Left ventricle myocardium inferior (tissue), 1 donor: ENCODE data around the gene SOX9. TPM values are rescaled to one million over a fixed set of nuclear protein-coding genes. Genes with fewer than 3 reads are reported as not detected.
"Not testable (repeated sequence)": the region's sequence is repeated elsewhere in the genome, so short reads cannot be mapped to it uniquely, and the experiment has no call there.

Experiments
- DNase-seq: peaks from one replicate; pipeline ENCODE4 v3.0.0-alpha.2; 2020
- H3K27ac ChIP-seq: fragments of 200-600 bp; replicated peaks from 2 replicates; pipeline ENCODE4 v1.8.0; 2021
- H3K27me3 ChIP-seq: fragments of 200-600 bp; 2 replicates; pipeline ENCODE4 v1.8.0; 2021; ENCODE audit warnings: low read depth
- H3K36me3 ChIP-seq: fragments of 200-600 bp; 2 replicates; pipeline ENCODE4 v1.8.0; 2021
- H3K4me1 ChIP-seq: fragments of 200-600 bp; 2 replicates; pipeline ENCODE4 v1.8.0; 2021
- H3K4me3 ChIP-seq: fragments of 200-600 bp; 2 replicates; pipeline ENCODE4 v1.8.0; 2021; ENCODE audit warnings: mild to moderate bottlenecking, moderate library complexity
- H3K9me3 ChIP-seq: fragments of 200-600 bp; replicated peaks from 2 replicates; pipeline ENCODE4 v1.8.0; 2021
- CTCF ChIP-seq: fragments of 200-600 bp; IDR thresholded peaks from 2 replicates; pipeline ENCODE4 v1.8.0; 2021; ENCODE audit warnings: antibody characterized with exemption, mild to moderate bottlenecking, borderline replicate concordance
- intact Hi-C: fragments of 100-400 bp; cut with micrococcal nuclease; formaldehyde crosslinking; loops from one replicate; pipeline ENCODE4 v1.11.0; 2022
- total RNA-seq: library from RNA; stranded (reverse); fragmentation: NEBNext Ultra II Directional; extraction: Animal tissue kit (Norgen Biotek cat#: 25700); gene quantifications from one replicate; pipeline ENCODE4 v1.2.1, GENCODE V29; 2021
- donor health status: DM: no; HTN: yes; CAD: no; lungs with severe emphysema.

SOX9 gene
- total RNA-seq, 1 donor from 2014 or later = 15.0 TPM

GRCh38 chr17:72139212-72139611, 18.4 kb downstream of the SOX9 start:
- Histone ChIP-seq H3K27ac (no peak overlapping the region), H3K9me3 (no peaks in the 10 kb centered on the region), H3K4me1 (peaks cover 3% of the 10 kb centered on the region), H3K27me3 (no peaks in the 10 kb centered on the region), H3K36me3 (no peaks in the 10 kb centered on the region), H3K4me3 (no peak overlapping the region)
- TF ChIP-seq CTCF = no peak
- intact Hi-C loops = no loop called here
- no peak for DNase-seq

- peaks cover 3% of the 10 kb centered on the region for H3K4me1 ChIP-seq
- H3K27me3 ChIP-seq = no peaks in the 10 kb centered on the region
- no peak for DNase-seq
- no peaks in the 10 kb centered on the region for H3K9me3 ChIP-seq
- H3K36me3 ChIP-seq = no peaks in the 10 kb centered on the region
- intact Hi-C loops = loop anchor here (10.0 kb wide), 1 partner anchor 63 kb away; no protein-coding TSS in a partner anchor
- no peak for TF ChIP-seq CTCF
- H3K27ac ChIP-seq = no peak overlapping the region
- no peak overlapping the region for H3K4me3 ChIP-seq
Observed at GRCh38 chr17:72141336-72141735, 20.5 kb downstream of the SOX9 start.

GRCh38 chr17:72142097-72142496, 21.3 kb downstream of the SOX9 start:
- H3K27ac ChIP-seq, H3K4me3 ChIP-seq, H3K9me3 ChIP-seq, H3K36me3 ChIP-seq, DNase-seq, H3K4me1 ChIP-seq, H3K27me3 ChIP-seq: not testable (repeated sequence)
- intact Hi-C loops = loop anchor here (10.0 kb wide), 1 partner anchor 63 kb away; no protein-coding TSS in a partner anchor

- intact Hi-C loops = loop anchor here (10.0 kb wide), 1 partner anchor 62 kb away; no protein-coding TSS in a partner anchor
- TF ChIP-seq CTCF = no peak
Observed at GRCh38 chr17:72142614-72143013, 21.8 kb downstream of the SOX9 start.

GRCh38 chr17:72143245-72143644, 22.4 kb downstream of the SOX9 start:
- DNase-seq = no peak
- peaks cover under 1% of the 10 kb centered on the region for H3K4me1 ChIP-seq
- no peaks in the 10 kb centered on the region for H3K9me3 ChIP-seq
- intact Hi-C loops = loop anchor here (10.0 kb wide), 1 partner anchor 62 kb away; no protein-coding TSS in a partner anchor
- TF ChIP-seq CTCF = no peak
- no peak overlapping the region for H3K4me3 ChIP-seq
- H3K36me3 ChIP-seq = no peaks in the 10 kb centered on the region
- H3K27me3 ChIP-seq = no peaks in the 10 kb centered on the region
- no peak overlapping the region for H3K27ac ChIP-seq

More at GRCh38 chr17:72142614-72143013, 21.8 kb downstream of the SOX9 start:
- Histone ChIP-seq H3K27ac (no peak overlapping the region), H3K36me3 (no peaks in the 10 kb centered on the region), H3K4me1 (no peaks in the 10 kb centered on the region), H3K9me3 (no peaks in the 10 kb centered on the region), H3K27me3 (no peaks in the 10 kb centered on the region), H3K4me3 (no peak overlapping the region)
- DNase-seq = no peak

GRCh38 chr17:72144101-72144500, 23.3 kb downstream of the SOX9 start:
- no peaks in the 10 kb centered on the region for H3K9me3 ChIP-seq
- intact Hi-C loops = loop anchor here (10.0 kb wide), 1 partner anchor 61 kb away; no protein-coding TSS in a partner anchor
- peaks cover 4% of the 10 kb centered on the region for H3K4me1 ChIP-seq
- no peak overlapping the region for H3K27ac ChIP-seq
- no peak overlapping the region for H3K4me3 ChIP-seq
- H3K36me3 ChIP-seq = no peaks in the 10 kb centered on the region
- no peaks in the 10 kb centered on the region for H3K27me3 ChIP-seq
- no peak for DNase-seq
- TF ChIP-seq CTCF = no peak
